Upper lobe of left lung (tissue), 6 donors: ENCODE measurements around the gene MAP3K14. TPM values are rescaled to one million over a fixed set of nuclear protein-coding genes. Genes with fewer than 3 reads are reported as not detected.

ENCODE experiments used
- ATAC-seq, 2 donors: fragments of 200-7000 bp; cut with Tn5 transposase; one replicate each; pipeline ENCODE4 v1.9.1; 2022; ENCODE audit warnings: mild to moderate bottlenecking in 2 of 2, moderate library complexity in 2 of 2; ENCODE audit not compliant: low FRiP score in 2 of 2
- DNase-seq, 2 donors: peaks; one replicate each; pipeline ENCODE4 v3.0.0-alpha.2; 2019 to 2020
- H3K27ac ChIP-seq, 4 donors: fragments of 200-600 bp; sonication (generic); one replicate each; pipeline ENCODE4 v1.5.1; 2016 to 2019
- H3K27me3 ChIP-seq, 4 donors: fragments of 200-600 bp; sonication (generic); one replicate each; pipeline ENCODE4 v1.5.1; 2017 to 2019
- H3K36me3 ChIP-seq, 4 donors: fragments of 200-600 bp; sonication (generic); one replicate each; pipeline ENCODE4 v1.5.1; 2016 to 2019
- H3K4me1 ChIP-seq, 4 donors: fragments of 200-600 bp; sonication (generic); one replicate each; pipeline ENCODE4 v1.5.1; 2018 to 2019
- H3K4me3 ChIP-seq, 4 donors: fragments of 200-600 bp; sonication (generic); one replicate each; pipeline ENCODE4 v1.5.1; 2017 to 2019; ENCODE audit warnings: mild to moderate bottlenecking in 2 of 4, moderate library complexity in 1 of 4
- H3K9me3 ChIP-seq, 4 donors: fragments of 200-600 bp; sonication (generic); one replicate each; pipeline ENCODE4 v1.5.1; 2018 to 2019
- CTCF ChIP-seq, 6 experiments: fragments of 450-650 bp in 4 of 6; fragments of 200-600 bp in 2 of 6; sonication (generic) in 2 of 6; IDR thresholded peaks; one replicate each; pipeline ENCODE4 v1.5.1; 2016 to 2019; ENCODE audit warnings: antibody characterized with exemption in 6 of 6
- EP300 ChIP-seq, 4 donors: sonication (generic); formaldehyde crosslinking; IDR thresholded peaks; one replicate each; pipeline ENCODE4 v1.5.1; 2017; ENCODE audit warnings: antibody characterized with exemption in 4 of 4, control low read depth in 2 of 4
- POLR2A ChIP-seq, 4 donors: fragments of 450-650 bp; IDR thresholded peaks; one replicate each; pipeline ENCODE4 v1.5.1; 2016 to 2017; ENCODE audit warnings: antibody characterized with exemption in 4 of 4, mild to moderate bottlenecking in 2 of 4
- POLR2AphosphoS5 ChIP-seq, 2 donors: sonication (generic); formaldehyde crosslinking; IDR thresholded peaks; one replicate each; pipeline ENCODE4 v1.5.1; 2017; ENCODE audit warnings: antibody characterized with exemption in 2 of 2
- WGBS, 2 donors: methylation state at CpG; one replicate each; pipeline ENCODE4 v1.1.5; 2017 to 2018; 5-methylcytosine and 5-hydroxymethylcytosine counted together
- total RNA-seq, 6 donors: library from RNA; depleted of rRNA in 4 of 6; stranded (reverse); fragments of >200 nt in 4 of 6; gene quantifications; one replicate each; pipeline versions ENCODE4 v1.1.0 to v1.2.1, GENCODE V29; 2016 to 2021
- donor health status: DM: no; HTN: no; CAD: no; lungs with moderate emphysema.
- donor health status: DM: no; HTN: yes; CAD: no; lungs with severe emphysema.

Gene MAP3K14
- total RNA-seq, 6 donors from 2014 or later: 11.4 to 17.8 (median 13.5) TPM

- no peaks in the 10 kb centered on the region for H3K27me3 ChIP-seq
- no peak overlapping the region for H3K4me3 ChIP-seq
- no peak overlapping the region for H3K27ac ChIP-seq
- no peaks in the 10 kb centered on the region for H3K36me3 ChIP-seq
- no peak for ATAC-seq
- DNase-seq: no peak
- TF ChIP-seq EP300 (IDR thresholded peaks at IDR 0.05) (no peak), POLR2AphosphoS5 (IDR thresholded peaks at IDR 0.05) (no peak), CTCF (IDR thresholded peaks at IDR 0.05) (no peak), POLR2A (IDR thresholded peaks at IDR 0.05) (no peak)
- H3K4me1 ChIP-seq: no peaks in the 10 kb centered on the region
- 61 to 84% methylated on average over 4 of the region's 4 CpGs for WGBS, 2 donors
- H3K9me3 ChIP-seq: no peaks in the 10 kb centered on the region
These were observed 45.2 kb upstream of the MAP3K14 start for GRCh38 chr17:45361976-45362375.

- WGBS, 2 donors: 78 to 88% methylated on average over 3 of the region's 3 CpGs
- no peak overlapping the region for H3K27ac ChIP-seq
These were observed 44.6 kb upstream of the MAP3K14 start for GRCh38 chr17:45361451-45361850.

DNA sequence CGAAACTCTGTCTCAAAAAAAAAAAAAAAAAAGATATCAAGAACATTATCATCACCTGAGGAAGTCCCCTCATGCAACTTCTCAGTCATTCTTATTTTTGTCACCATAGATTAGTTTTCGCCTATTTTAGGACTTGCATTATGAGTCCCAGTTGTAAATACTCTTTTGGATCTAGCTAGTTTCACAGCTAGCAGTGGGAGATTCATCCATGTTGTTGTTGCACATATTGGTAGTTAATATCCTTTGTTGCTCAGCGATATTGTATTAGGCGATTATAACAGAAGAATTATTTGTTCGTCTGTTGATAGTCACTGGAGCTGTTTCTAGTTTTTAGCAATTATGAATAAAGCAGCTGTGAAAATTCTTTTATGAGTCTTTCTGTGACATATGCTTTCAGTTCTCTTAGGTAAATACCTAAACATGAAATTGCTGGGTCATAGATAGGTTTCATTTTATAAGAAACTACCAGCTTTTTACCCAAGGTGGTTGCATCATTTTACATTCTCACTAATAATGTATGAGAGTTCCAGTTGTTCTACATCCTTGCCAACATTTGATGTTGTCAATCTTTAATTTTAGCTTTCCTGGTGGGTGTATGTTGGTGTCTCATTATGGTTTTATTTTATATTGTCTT lies 40.7 kb upstream of the MAP3K14 start:
- Histone ChIP-seq H3K36me3 (no peaks in the 10 kb centered on the region), H3K27ac (no peak overlapping the region), H3K9me3 (no peaks in the 10 kb centered on the region), H3K27me3 (no peaks in the 10 kb centered on the region), H3K4me1 (no peaks in the 10 kb centered on the region), H3K4me3 (no peak overlapping the region)
- TF ChIP-seq EP300 (IDR thresholded peaks at IDR 0.05) (no peak), POLR2A (IDR thresholded peaks at IDR 0.05) (no peak), POLR2AphosphoS5 (IDR thresholded peaks at IDR 0.05) (no peak), CTCF (IDR thresholded peaks at IDR 0.05) (no peak)
- no peak for DNase-seq
- WGBS, 2 donors: 83 to 94% methylated on average over 5 of the region's 5 CpGs
- no peak for ATAC-seq

More at GRCh38 chr17:45361451-45361850, 44.6 kb upstream of the MAP3K14 start:
- Histone ChIP-seq H3K4me3 (no peak overlapping the region), H3K27me3 (no peaks in the 10 kb centered on the region), H3K9me3 (no peaks in the 10 kb centered on the region), H3K36me3 (no peaks in the 10 kb centered on the region), H3K4me1 (no peaks in the 10 kb centered on the region)
- ATAC-seq (peak in 1 of 2 donors; percentile 21), DNase-seq (no peak)
- no peak for TF ChIP-seq EP300 (IDR thresholded peaks at IDR 0.05)
- no peak for TF ChIP-seq CTCF (IDR thresholded peaks at IDR 0.05)
- no peak for TF ChIP-seq POLR2A (IDR thresholded peaks at IDR 0.05)
- TF ChIP-seq POLR2AphosphoS5 (IDR thresholded peaks at IDR 0.05): no peak

GRCh38 chr17:45355087-45355486 lies 38.3 kb upstream of the MAP3K14 start:
- DNase-seq (no peak), ATAC-seq (no peak)
- H3K9me3 ChIP-seq: no peaks in the 10 kb centered on the region
- no peak for TF ChIP-seq POLR2AphosphoS5 (IDR thresholded peaks at IDR 0.05)
- no peak for TF ChIP-seq CTCF (IDR thresholded peaks at IDR 0.05)
- H3K36me3 ChIP-seq: no peaks in the 10 kb centered on the region
- no peaks in the 10 kb centered on the region for H3K4me1 ChIP-seq
- H3K27me3 ChIP-seq: no peaks in the 10 kb centered on the region
- 59 to 69% methylated on average over 2 of the region's 2 CpGs for WGBS, 2 donors
- H3K27ac ChIP-seq: no peak overlapping the region
- no peak overlapping the region for H3K4me3 ChIP-seq

DNA sequence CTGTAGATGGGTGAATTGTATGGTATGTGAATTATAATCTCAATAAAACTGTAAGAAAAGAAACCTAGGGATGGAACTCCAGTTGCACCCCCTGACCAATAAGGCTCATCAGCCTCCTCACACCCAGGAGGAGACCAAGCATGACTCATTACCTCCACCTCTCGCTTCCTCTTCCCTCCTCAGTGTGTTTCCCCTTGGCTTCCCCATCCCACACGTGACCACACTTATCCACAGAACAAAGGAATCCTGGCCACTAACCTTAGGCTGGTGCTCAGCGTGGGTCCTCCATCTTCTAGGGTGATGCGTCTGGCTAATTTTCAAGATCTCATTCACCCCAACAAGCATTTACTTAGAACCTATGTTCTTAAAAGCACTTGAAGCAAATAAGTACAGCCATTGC lies 36.2 kb upstream of the MAP3K14 start:
- DNase-seq (no peak), ATAC-seq (peak in 1 of 2 donors; percentile 67)
- no peaks in the 10 kb centered on the region for H3K27me3 ChIP-seq
- WGBS, 2 donors: 67 to 81% methylated on average over 4 of the region's 4 CpGs
- no peaks in the 10 kb centered on the region for H3K4me1 ChIP-seq
- no peak overlapping the region for H3K27ac ChIP-seq
- TF ChIP-seq POLR2AphosphoS5 (IDR thresholded peaks at IDR 0.05) (no peak), EP300 (IDR thresholded peaks at IDR 0.05) (no peak)
- H3K4me3 ChIP-seq: no peak overlapping the region
- no peaks in the 10 kb centered on the region for H3K9me3 ChIP-seq
- no peaks in the 10 kb centered on the region for H3K36me3 ChIP-seq
